Mucosa of stomach (tissue), 1 donor: ENCODE measurements around the gene SLC15A5.

ENCODE experiments used
- H3K27me3 ChIP-seq: one replicate; pipeline ENCODE4 v1.7.0; 2013; ENCODE audit warnings: mild to moderate bottlenecking, low read length; ENCODE audit not compliant: control insufficient read depth, insufficient read depth
- H3K36me3 ChIP-seq: one replicate; pipeline ENCODE4 v1.7.0; 2013; ENCODE audit warnings: low read length; ENCODE audit not compliant: control insufficient read depth, insufficient read depth
- H3K4me1 ChIP-seq: one replicate; pipeline ENCODE4 v1.7.0; 2013; ENCODE audit warnings: mild to moderate bottlenecking, low read length; ENCODE audit not compliant: control insufficient read depth, insufficient read depth
- H3K4me3 ChIP-seq: one replicate; pipeline ENCODE4 v1.7.0; 2013; ENCODE audit warnings: low read length
- H3K9ac ChIP-seq: one replicate; pipeline ENCODE4 v1.7.0; 2013; ENCODE audit warnings: mild to moderate bottlenecking, low read length, moderate library complexity
- H3K9me3 ChIP-seq: one replicate; pipeline ENCODE4 v1.7.0; 2013; ENCODE audit warnings: mild to moderate bottlenecking, low read length, moderate library complexity; ENCODE audit not compliant: control insufficient read depth
- donor health status: Pancreatic carcinoma.

The SLC15A5 gene, protein sequence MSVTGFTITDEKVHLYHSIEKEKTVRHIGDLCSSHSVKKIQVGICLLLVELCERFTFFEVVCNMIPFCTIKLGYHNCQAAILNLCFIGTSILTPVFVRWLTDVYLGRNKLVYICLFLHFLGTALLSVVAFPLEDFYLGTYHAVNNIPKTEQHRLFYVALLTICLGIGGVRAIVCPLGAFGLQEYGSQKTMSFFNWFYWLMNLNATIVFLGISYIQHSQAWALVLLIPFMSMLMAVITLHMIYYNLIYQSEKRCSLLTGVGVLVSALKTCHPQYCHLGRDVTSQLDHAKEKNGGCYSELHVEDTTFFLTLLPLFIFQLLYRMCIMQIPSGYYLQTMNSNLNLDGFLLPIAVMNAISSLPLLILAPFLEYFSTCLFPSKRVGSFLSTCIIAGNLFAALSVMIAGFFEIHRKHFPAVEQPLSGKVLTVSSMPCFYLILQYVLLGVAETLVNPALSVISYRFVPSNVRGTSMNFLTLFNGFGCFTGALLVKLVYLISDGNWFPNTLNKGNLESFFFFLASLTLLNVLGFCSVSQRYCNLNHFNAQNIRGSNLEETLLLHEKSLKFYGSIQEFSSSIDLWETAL

DNA sequence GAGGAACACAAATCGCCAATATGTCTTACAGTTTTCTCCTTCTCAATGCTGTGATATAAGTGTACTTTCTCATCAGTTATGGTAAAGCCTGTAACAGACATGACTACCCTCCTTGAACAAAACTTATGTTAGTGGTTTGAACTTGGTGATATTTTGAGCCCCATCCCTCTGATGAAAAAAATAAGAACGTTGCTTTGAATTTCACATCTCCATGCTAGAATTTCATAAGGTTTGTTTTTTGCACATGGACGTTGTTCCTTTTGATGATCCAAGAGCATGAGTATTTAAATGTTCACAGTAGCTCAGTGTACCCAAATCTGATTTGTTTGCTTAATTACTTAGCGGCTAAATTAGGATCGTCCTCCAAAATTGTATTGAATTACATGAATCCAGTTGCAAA lies at the start of gene SLC15A5:
TSS of gene SLC15A5 (minus strand) at position 101 of the 400 bp plus-strand sequence. CDS start at position 101, 0 bp downstream.
- H3K4me3 ChIP-seq: no peak within 1 kb of the TSS
- H3K4me1 ChIP-seq: no peaks in the 10 kb centered on the region
- no peak within 1 kb of the TSS for H3K9ac ChIP-seq
- H3K27me3 ChIP-seq: no peaks in the 10 kb centered on the region
- H3K9me3 ChIP-seq: no peaks in the 10 kb centered on the region
- no peaks in the 10 kb centered on the region for H3K36me3 ChIP-seq

DNA sequence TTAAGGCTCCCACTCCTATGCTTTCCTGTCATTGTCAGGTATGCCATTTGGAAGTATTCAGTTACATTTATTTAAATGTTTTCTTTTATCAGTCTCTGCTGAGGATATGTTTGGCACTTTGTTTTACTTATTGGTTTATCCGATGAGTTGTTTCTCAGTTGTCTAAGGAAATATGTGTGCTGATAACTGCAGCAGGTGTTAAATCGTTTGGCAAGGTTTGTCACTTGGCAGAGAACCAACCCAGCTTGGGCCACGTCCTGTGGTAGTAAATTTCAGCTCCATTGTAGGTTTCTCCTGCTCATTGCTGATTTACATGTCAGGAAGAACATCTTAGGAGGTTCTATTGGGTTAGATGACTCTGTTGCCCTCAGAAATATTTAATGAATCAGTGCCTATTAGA lies 47.9 kb upstream of the SLC15A5 start:
- Histone ChIP-seq H3K27me3 (no peaks in the 10 kb centered on the region), H3K9me3 (no peaks in the 10 kb centered on the region), H3K9ac (no peak overlapping the region), H3K36me3 (no peaks in the 10 kb centered on the region), H3K4me1 (peaks cover 7% of the 10 kb centered on the region), H3K4me3 (no peak overlapping the region)

DNA sequence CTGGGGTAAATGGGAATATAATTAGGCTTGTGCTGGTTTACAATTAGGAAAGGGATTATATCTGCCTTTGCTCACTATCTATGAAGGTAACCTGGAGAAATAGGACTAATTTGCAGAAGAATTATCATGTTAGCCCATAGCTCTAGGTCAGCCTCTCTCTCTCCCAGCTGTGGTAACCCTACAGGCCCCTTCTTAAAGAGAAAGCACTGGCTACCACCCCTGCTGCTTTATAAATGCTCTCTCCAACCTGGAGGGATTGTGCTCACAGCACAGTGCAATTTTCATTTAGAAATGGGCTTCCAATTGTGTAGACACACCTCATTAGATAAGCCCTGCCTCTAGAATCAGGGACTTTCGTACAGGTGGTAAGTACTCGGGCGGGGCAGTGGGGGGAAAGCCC lies 47.3 kb upstream of the SLC15A5 start:
- no peak overlapping the region for H3K4me3 ChIP-seq
- H3K4me1 ChIP-seq: peaks cover 7% of the 10 kb centered on the region
- no peaks in the 10 kb centered on the region for H3K9me3 ChIP-seq
- H3K9ac ChIP-seq: no peak overlapping the region
- H3K27me3 ChIP-seq: no peaks in the 10 kb centered on the region
- no peaks in the 10 kb centered on the region for H3K36me3 ChIP-seq

DNA sequence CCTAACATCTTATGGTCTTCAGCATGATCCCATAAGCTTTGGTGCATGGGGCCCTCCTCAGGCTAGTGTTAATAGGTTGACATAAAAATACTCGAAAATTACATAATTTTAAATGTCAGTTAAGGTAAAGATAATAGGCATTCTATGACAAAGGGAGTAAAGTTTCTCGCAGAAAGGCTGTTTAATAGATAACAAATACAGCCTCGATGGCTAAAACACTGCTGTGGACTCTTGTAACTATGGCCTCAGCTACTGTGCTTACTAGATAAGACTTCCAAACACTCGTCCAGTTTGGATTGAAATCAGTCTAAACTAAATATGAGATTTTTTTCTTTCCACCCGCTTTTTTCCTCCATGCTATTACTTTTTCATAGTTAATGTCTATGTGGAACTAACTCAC lies 46.8 kb upstream of the SLC15A5 start:
- no peaks in the 10 kb centered on the region for H3K27me3 ChIP-seq
- no peak overlapping the region for H3K9ac ChIP-seq
- no peaks in the 10 kb centered on the region for H3K36me3 ChIP-seq
- H3K4me1 ChIP-seq: peaks cover 7% of the 10 kb centered on the region
- no peaks in the 10 kb centered on the region for H3K9me3 ChIP-seq
- no peak overlapping the region for H3K4me3 ChIP-seq

DNA sequence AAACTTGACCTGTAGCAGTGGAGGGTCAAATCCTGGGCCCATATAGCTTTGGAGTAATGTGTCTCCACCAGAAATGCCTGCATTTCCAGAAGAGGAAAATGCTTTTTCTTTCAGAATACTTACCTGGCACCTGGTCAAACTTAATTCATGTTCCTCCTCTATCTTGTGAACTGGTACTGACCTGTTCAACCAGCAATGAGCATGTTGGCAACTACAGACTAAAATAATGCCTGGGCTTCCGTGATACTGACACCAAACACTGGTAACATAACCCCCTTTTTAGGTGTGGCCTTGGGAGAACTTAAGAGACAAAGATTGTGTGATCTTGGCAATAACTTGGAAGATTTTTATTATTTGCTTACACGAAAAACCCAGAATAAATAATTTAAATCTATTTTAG lies 46.2 kb upstream of the SLC15A5 start:
- no peak overlapping the region for H3K9ac ChIP-seq
- H3K36me3 ChIP-seq: no peaks in the 10 kb centered on the region
- peaks cover 7% of the 10 kb centered on the region for H3K4me1 ChIP-seq
- no peaks in the 10 kb centered on the region for H3K27me3 ChIP-seq
- H3K9me3 ChIP-seq: no peaks in the 10 kb centered on the region
- H3K4me3 ChIP-seq: no peak overlapping the region

DNA sequence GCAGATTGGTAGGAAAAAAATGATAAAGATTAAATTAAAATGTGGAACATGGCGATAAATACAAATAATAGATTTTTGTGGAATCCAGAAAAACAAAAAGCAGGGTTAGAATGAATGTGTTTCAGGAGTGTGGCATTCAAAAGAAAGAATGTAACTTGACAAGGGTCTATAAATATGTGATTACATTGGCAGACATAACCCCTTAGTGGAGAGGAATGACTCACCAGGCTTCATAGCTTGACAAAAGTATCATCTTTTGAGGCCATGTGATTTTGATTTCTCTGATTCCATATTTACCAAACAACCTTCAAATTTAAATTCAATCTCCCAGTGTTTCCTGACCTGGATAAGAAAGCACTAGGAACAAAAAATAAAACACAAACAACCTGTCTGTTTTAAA lies 45.5 kb upstream of the SLC15A5 start:
- Histone ChIP-seq H3K4me3 (no peak overlapping the region), H3K27me3 (no peaks in the 10 kb centered on the region), H3K36me3 (no peaks in the 10 kb centered on the region), H3K9ac (no peak overlapping the region), H3K4me1 (peaks cover 7% of the 10 kb centered on the region), H3K9me3 (no peaks in the 10 kb centered on the region)

DNA sequence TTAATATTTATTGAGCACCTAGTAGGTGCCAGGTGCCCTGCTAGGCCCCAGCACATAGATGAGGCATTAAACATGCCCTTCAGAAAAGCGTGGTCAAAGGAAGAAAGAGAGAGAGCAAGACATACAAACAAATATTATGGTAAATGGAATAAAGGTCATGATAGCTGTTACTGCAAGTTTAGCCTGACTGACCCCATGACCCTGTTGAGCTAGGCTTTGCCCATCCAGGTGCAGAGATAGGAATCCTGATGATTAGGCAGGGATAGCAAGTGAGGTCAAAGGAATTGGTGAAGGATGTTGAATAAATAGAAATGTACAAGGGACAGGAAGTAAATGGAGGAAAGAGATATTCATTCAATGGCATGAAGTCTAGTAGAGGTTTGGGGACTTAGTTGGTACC lies 33.4 kb upstream of the SLC15A5 start:
- Histone ChIP-seq H3K9ac (no peak overlapping the region), H3K4me3 (no peak overlapping the region), H3K4me1 (no peaks in the 10 kb centered on the region), H3K36me3 (no peaks in the 10 kb centered on the region), H3K9me3 (no peaks in the 10 kb centered on the region), H3K27me3 (no peaks in the 10 kb centered on the region)

DNA sequence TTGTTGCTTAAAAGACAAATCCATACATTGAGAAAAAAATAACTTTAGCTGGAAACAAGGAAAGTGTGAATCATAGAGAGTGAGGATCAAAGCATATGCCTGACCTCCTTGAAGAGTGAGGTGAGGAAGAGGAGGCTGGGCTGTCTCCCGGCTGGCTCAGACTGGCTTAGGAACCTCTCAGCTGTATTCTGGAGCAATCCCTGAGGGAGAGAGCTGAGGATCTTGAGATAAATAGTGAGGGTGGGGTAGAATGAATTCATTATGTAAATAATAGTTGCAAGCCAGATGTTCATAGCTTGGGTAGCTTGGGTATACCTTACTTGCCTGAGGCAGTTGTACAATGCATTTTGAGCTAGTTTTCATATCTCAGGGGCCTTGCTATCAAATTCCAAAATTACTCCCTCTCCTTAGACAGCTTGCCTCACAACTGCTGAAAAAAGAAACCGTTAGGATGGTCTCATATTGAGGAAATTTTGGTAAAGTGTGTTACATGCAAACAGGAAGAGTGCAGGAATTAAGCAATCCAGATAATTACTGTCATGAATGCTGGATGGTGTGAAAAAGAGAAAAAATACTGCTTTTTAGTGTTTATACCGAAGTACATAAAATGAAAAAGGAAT lies 30.5 kb upstream of the SLC15A5 start:
- H3K27me3 ChIP-seq: no peaks in the 10 kb centered on the region
- no peak overlapping the region for H3K9ac ChIP-seq
- no peaks in the 10 kb centered on the region for H3K36me3 ChIP-seq
- H3K4me3 ChIP-seq: no peak overlapping the region
- no peaks in the 10 kb centered on the region for H3K9me3 ChIP-seq
- H3K4me1 ChIP-seq: no peaks in the 10 kb centered on the region

DNA sequence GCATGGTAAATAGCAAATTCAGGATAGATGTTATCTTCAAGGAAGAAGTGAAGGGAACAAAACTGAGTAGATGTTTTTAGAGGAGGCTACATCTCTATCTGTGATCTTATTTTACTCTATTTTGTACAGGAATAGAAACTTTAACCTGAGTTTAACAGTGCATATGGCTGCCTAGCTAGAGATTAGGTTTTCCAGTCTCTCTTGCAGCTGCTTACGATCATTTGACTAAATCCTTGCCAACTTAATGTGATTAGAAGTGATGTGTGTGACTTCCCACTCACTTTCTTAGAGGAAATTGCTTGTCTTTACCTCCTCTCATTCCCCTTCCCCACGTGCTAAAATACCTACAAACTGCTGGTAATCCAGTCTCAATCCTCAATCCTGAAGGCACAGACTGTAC lies 26.5 kb upstream of the SLC15A5 start:
- Histone ChIP-seq H3K27me3 (no peaks in the 10 kb centered on the region), H3K9me3 (no peaks in the 10 kb centered on the region), H3K4me1 (no peaks in the 10 kb centered on the region), H3K36me3 (no peaks in the 10 kb centered on the region), H3K9ac (no peak overlapping the region), H3K4me3 (no peak overlapping the region)

DNA sequence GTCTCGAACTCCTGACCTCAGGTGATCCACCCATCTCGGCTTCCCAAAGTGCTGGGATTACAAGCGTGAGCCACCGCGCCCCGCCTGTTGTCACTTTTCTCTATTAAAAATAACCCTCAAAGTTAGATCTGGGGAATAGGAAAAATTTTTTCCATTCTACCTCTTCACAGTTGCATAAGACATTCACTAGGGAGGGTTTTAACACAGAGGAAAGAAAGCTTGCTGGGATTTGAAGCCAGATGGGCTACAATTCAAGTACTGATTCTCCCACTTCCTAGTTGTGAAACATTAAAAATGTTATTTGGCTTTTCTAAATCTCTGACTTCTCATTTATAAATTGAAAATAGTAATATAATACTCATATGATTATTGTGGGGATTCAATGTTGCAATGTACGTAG lies 23.3 kb upstream of the SLC15A5 start:
- H3K36me3 ChIP-seq: no peaks in the 10 kb centered on the region
- H3K4me3 ChIP-seq: no peak overlapping the region
- no peaks in the 10 kb centered on the region for H3K9me3 ChIP-seq
- H3K4me1 ChIP-seq: no peaks in the 10 kb centered on the region
- no peak overlapping the region for H3K9ac ChIP-seq
- H3K27me3 ChIP-seq: no peaks in the 10 kb centered on the region

DNA sequence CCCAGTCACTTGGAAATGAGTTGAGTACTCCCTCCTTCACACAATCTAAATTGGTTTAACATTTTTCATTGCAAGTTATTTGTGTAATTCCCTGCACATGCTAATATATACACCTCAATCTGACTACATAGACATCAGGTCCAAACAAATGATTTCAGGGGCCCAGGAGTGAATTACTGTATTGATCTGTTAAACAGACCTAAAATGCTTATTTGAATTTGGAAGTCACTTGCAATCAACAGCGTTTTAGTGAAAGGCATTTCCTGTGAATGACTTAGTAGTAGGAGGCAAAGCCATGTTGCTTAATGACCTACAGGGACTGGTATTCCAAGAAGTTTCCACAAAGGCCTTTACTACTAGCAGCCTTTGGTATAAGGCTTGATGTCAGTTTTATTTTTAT lies 22.6 kb upstream of the SLC15A5 start:
- Histone ChIP-seq H3K9me3 (no peaks in the 10 kb centered on the region), H3K36me3 (no peaks in the 10 kb centered on the region), H3K9ac (no peak overlapping the region), H3K4me1 (no peaks in the 10 kb centered on the region), H3K4me3 (no peak overlapping the region), H3K27me3 (no peaks in the 10 kb centered on the region)

DNA sequence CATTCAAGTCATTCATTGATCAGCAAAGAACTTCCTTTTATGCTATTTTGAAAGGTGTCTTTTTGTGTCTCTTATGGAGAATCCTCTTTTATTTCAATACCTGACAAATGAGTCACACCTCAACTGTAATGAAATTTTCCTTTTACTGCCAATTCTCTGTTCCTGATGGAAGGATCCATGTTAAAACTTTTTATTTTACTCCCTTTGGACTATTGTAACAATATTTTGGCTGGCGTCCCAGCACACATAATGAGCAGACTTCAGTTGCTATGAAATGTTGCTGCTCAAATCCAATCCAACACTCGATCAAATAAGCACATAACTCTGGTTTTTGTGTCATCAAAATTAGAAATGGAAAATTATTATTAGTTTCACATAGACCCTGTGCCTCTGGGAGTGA lies 21.9 kb upstream of the SLC15A5 start:
- Histone ChIP-seq H3K9ac (no peak overlapping the region), H3K9me3 (no peaks in the 10 kb centered on the region)

More for the DNA sequence above, 21.9 kb upstream of the SLC15A5 start:
- H3K4me3 ChIP-seq: no peak overlapping the region
- no peaks in the 10 kb centered on the region for H3K36me3 ChIP-seq
- no peaks in the 10 kb centered on the region for H3K27me3 ChIP-seq
- H3K4me1 ChIP-seq: no peaks in the 10 kb centered on the region
